G401 (cell line): Measurements from ENCODE around the gene SNIP1. TPM values are rescaled to one million over a fixed set of nuclear protein-coding genes. Genes with fewer than 3 reads are reported as not detected.
"Not testable (repeated sequence)": the region's sequence is repeated elsewhere in the genome, so short reads cannot be mapped to it uniquely, and the experiment has no call there.

ENCODE experiments used
- DNase-seq: peaks from one replicate; pipeline ENCODE4 v3.0.0-alpha.2; 2015; ENCODE audit warnings: low spot score
- in situ Hi-C: cut with HindIII; loops from 2 replicates; pipeline ENCODE4 v1.10.0; 2016; ENCODE audit warnings: low sequenced_read_pairs, mixed read lengths
- total RNA-seq: library from RNA; depleted of rRNA; stranded (reverse); fragments of >200 nt; shearing (Covaris generic); gene quantifications from 2 replicates; pipeline ENCODE4 v1.2.3, GENCODE V29; 2014; rRNA removed

SNIP1 gene
- total RNA-seq = 8.0 and 9.0 TPM in 2 replicates

GRCh38 chr1:37553927-37554808 lies at the start of gene SNIP1:
SNIP1 (minus strand) TSS chr1:37554293; CDS start chr1:37554229, 64 bp downstream.
- DNase-seq = peak; percentile 96
- in situ Hi-C loops = no loop called here

- in situ Hi-C loops = no loop called here
- peak; percentile 17 for DNase-seq
Measured at GRCh38 chr1:37602750-37603694, 48.9 kb upstream of the SNIP1 start.

DNA sequence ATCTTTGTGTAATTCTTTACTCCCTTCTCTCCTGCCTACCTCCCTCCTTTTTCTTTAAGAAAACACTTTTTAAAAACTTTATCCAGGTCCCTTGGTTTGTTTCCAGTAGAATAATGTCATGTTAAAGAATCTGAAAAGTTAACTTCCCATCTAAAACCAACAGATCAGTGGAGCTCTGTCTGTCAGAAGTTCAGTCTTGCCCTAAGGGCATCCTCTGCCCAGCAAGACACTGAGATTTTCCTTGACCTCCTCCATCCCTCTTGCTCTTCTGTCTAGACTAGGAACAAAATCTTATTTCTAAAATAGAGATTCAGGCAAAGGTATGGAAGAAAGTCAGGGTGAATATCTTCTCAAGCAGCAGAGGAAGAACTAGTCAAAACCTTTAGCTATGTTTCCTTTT lies 47.3 kb upstream of the SNIP1 start:
- DNase-seq = no peak
- in situ Hi-C loops = no loop called here

GRCh38 chr1:37599940-37600339 lies 45.8 kb upstream of the SNIP1 start:
- no peak for DNase-seq
- in situ Hi-C loops = no loop called here

DNA sequence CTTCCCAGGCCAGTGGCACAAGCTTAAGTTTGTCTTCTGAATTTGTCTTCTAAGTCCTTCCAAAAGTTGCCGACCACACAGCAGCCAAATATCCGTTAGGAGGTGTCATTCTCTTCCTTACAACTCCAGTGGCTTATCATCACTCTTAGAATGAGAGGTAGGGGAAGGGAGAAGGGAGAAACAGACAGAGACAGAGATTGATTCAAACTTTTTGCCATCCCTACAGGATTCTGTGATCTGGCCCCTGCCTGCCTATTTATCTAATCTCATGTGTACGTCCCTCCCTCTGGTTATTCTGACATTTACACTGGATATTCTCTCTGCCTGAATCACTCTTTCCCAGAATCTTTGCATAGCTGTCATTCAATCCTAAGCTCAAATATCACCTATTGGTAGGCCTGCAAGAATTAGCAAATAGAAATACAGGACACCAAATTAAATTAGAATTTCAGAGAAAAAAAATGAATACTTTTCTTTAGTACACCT lies 42.1 kb upstream of the SNIP1 start:
- no peak for DNase-seq
- in situ Hi-C loops = no loop called here

DNA sequence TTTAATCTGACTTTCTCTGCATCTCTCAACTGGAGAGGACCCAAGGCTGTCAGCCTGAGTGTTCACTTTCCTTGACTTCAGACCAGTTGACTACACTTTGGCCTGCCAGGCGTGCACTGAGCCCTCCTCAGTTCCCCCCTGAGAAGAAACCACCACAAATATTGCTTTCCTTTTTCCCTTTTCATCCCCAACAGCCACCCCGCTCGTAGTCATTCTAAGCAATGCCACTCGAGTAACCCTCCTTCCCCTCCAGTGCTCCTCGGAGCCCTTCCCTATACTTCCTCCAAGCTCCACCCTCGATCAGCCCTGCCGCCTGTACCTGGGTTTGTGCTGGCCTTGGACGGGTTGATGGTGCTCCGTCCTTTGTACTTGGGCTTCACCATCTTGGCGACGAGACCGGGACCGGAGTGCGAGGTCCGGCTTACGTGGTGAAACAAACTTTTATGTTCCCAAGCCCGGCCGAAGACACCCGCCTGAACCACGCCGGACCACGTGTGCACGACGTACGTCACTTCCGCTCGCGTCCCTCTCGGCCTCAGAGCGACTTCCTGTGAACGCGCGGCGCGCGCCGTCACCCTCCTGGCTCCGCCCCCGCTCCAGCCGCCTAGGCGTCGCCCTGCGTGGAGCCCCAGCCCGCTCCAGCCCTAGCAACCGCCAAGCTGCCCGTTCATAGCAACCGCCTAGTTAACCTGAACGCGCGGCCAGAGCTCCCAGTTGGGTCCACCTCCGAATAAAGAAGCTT lies 41.5 kb upstream of the SNIP1 start, which contains the start of gene GNL2:
GNL2 (minus strand) TSS at position 498 of the 742 bp plus-strand sequence; CDS start at position 383, 115 bp downstream.
- peak; percentile 96 for DNase-seq
- in situ Hi-C loops = no loop called here

GRCh38 chr1:37593726-37594125 lies 39.6 kb upstream of the SNIP1 start:
- in situ Hi-C loops = no loop called here

GRCh38 chr1:37588939-37589338 lies 34.8 kb upstream of the SNIP1 start:
- in situ Hi-C loops = no loop called here
- no peak for DNase-seq

More at GRCh38 chr1:37593726-37594125, 39.6 kb upstream of the SNIP1 start:
- no peak for DNase-seq

GRCh38 chr1:37584544-37584943 lies 30.5 kb upstream of the SNIP1 start:
- in situ Hi-C loops, DNase-seq: not testable (repeated sequence)

DNA sequence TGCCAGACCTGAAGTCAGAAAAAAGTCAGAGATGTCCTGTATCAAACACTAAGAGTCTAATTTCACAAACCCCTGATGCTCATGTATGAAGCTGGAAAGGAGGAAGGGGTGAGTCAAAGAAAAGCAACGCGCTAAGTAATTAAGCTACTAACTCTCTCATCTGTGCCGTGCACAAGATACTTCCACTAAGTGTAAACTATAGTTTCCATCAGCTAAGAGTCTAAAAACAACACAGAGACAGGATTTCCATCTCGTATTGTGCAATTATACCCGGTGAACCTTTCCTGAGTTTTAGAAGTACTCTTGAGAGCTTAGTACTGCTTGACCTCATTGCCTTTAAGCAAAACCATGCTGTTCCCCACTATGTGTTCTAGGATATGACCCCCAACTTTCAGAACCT lies 21.6 kb upstream of the SNIP1 start:
- in situ Hi-C loops = no loop called here
- DNase-seq = no peak

GRCh38 chr1:37574834-37575480 lies 20.9 kb upstream of the SNIP1 start:
- no peak for DNase-seq
- in situ Hi-C loops = no loop called here

GRCh38 chr1:37570528-37571334 lies 16.6 kb upstream of the SNIP1 start:
- DNase-seq = no peak
- in situ Hi-C loops = no loop called here

DNA sequence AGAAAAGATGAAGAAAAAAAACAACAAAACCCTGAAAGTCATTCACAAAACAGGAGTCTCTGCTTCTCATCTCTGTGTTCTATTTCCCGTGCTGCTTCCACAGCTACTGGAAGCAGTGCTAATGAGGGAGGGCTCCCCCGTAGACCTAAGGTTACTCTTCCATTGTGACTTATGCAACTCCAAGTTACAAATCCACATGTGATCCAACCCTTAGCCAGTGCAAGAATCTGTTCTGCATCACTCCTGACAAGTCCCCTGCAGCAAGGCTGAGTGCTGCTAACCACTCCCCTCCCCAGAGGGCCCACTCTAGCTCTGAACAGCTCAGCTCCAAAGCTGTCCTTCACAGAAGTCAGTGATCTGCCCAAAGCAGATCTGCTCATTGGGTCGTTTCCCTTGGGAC lies 12.9 kb upstream of the SNIP1 start:
- DNase-seq = no peak
- in situ Hi-C loops = no loop called here

GRCh38 chr1:37564892-37565291 lies 10.8 kb upstream of the SNIP1 start:
- DNase-seq = no peak
- in situ Hi-C loops = no loop called here

DNA sequence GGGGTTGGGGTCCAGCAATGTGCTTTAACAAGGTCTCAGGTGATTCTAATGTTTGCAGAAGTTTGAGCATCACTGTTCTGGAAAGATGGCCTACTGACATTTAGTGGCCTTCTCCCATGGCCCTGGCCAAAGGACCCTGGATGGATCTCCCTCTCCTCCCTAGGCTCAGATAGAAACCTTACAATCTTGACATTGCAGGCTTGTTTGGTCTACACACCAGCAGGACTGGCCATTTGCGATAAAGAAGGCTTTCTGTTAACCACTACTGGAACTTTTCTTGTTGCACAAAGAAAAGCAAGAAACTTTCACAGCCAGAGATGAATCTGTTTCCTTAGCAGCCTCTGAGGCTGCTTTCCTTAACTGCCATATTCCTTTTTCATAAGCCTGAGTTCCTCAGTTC lies 8.9 kb upstream of the SNIP1 start:
- no peak for DNase-seq
- in situ Hi-C loops = no loop called here

DNA sequence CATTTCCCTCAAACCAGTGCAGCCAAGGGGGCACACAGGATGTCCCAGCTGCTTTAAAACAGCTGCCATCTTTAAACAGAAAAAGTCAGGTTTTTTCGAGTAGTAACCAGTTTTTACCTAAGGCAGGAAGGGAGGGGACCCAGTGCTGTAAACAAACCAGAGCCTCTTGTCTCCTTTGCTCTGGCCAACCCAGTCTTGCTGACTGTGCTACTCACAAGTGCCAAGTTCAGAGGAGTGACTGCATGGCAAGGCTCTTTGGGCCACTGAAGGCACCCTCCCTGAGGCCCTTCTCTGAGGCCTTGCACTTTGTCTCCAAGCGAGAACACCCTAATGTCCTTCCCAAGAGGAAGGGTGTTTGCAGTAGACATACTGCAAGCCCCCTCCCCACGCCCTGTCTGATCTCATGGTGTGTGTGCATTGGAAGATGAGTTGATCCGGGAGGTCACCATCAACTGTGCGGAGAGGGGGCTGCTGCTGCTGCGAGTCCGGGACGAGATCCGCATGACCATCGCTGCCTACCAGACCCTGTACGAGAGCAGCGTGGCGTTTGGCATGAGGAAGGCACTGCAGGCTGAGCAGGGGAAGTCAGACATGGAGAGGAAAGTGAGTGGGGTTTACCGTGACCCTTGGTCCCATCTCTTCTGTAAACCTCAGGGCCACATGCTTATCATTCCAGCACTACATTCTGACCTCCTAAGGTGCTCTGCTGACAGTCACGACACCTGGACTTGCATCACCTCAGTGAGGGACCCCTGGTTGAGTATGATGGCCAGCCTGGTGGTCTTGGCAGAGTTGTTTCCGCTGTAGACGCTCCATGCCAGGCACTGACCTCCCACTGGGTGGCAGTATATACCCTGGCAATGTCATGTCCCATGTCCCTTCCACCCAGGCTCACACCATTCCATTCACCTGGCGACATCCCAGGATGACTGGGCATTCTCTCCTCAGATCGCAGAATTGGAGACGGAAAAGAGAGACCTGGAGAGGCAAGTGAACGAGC lies 7.3 kb upstream of the SNIP1 start:
- no peak for DNase-seq
- in situ Hi-C loops = no loop called here
